Occipital lobe (tissue), 2 donors: ENCODE results near the gene PPP1CA. TPM values are rescaled to one million over a fixed set of nuclear protein-coding genes. Genes with fewer than 3 reads are reported as not detected.

ENCODE experiments used
- DNase-seq: peaks from one replicate; lab custom pipeline; 2025; lab: John Stamatoyannopoulos, UW
- total RNA-seq: library from RNA; depleted of rRNA; stranded (reverse); fragments of >200 nt; gene quantifications from one replicate; pipeline ENCODE4 v1.2.3, GENCODE V29; 2014

The PPP1CA gene
- total RNA-seq, 1 donor from 2014 or later: 53.5 TPM

GRCh38 chr11:67418476-67419281, 17.0 kb upstream of the PPP1CA start:
- DNase-seq: no peak

GRCh38 chr11:67417425-67417824, 15.8 kb upstream of the PPP1CA start:
- no peak for DNase-seq

- DNase-seq: no peak
Observed at GRCh38 chr11:67416416-67417335, 15.0 kb upstream of the PPP1CA start.

- no peak for DNase-seq
Observed at GRCh38 chr11:67415501-67416304, 14.0 kb upstream of the PPP1CA start, which contains the start of gene CARNS1. TSS of gene CARNS1 (plus strand) at chr11:67415678. CDS start at chr11:67416200, 522 bp downstream.

GRCh38 chr11:67413266-67413849, 11.7 kb upstream of the PPP1CA start:
- no peak for DNase-seq

- DNase-seq: no peak
Observed at GRCh38 chr11:67412495-67413179, 11.0 kb upstream of the PPP1CA start.

GRCh38 chr11:67411785-67412152, 10.1 kb upstream of the PPP1CA start:
- no peak for DNase-seq

- DNase-seq: no peak
Observed at GRCh38 chr11:67410984-67411784, 9.5 kb upstream of the PPP1CA start.

- DNase-seq: peak; percentile 77
Observed at GRCh38 chr11:67410369-67410831, 8.7 kb upstream of the PPP1CA start.

GRCh38 chr11:67409781-67410368, 8.2 kb upstream of the PPP1CA start:
- DNase-seq: no peak

- no peak for DNase-seq
Observed at GRCh38 chr11:67409261-67409666, 7.6 kb upstream of the PPP1CA start.

GRCh38 chr11:67408437-67409200, 7.0 kb upstream of the PPP1CA start:
- DNase-seq: no peak

GRCh38 chr11:67407688-67408163, 6.1 kb upstream of the PPP1CA start:
- DNase-seq: no peak

- peak; percentile 50 for DNase-seq
Observed at GRCh38 chr11:67406969-67407687, 5.5 kb upstream of the PPP1CA start.

- DNase-seq: no peak
Observed at GRCh38 chr11:67406420-67406968, 4.8 kb upstream of the PPP1CA start.

GRCh38 chr11:67405688-67406339, 4.2 kb upstream of the PPP1CA start:
- no peak for DNase-seq

GRCh38 chr11:67405196-67405567, 3.5 kb upstream of the PPP1CA start:
- no peak for DNase-seq
